Suprapubic skin (tissue), 4 donors: Measurements from ENCODE around the gene BNIP5.

ENCODE experiments used
- CTCF ChIP-seq, 2 donors: fragments of 200-600 bp in 1 of 2; fragments of 450-650 bp in 1 of 2; sonication (generic) in 1 of 2; IDR thresholded peaks; one replicate each; pipeline ENCODE4 v1.5.1; 2016 to 2019; ENCODE audit warnings: antibody characterized with exemption in 2 of 2, mild to moderate bottlenecking in 1 of 2, moderate library complexity in 1 of 2
- EP300 ChIP-seq: sonication (generic); formaldehyde crosslinking; IDR thresholded peaks from one replicate; pipeline ENCODE4 v1.6.1; 2017; ENCODE audit warnings: antibody characterized with exemption
- POLR2AphosphoS5 ChIP-seq, 3 donors: sonication (generic); formaldehyde crosslinking; IDR thresholded peaks; one replicate each; pipeline ENCODE4 v1.6.1; 2017; ENCODE audit warnings: antibody characterized with exemption in 3 of 3

GRCh38 chr6:36312854-36313648 is 23.6 kb downstream of the BNIP5 start:
- TF ChIP-seq CTCF (IDR thresholded peaks at IDR 0.05) (no peak), POLR2AphosphoS5 (IDR thresholded peaks at IDR 0.05) (no peak), EP300 (no peak)
